DND-41 (cell line): ENCODE measurements around the gene MLLT6.

Experiments
- ATAC-seq: fragments of 200-7000 bp; cut with Tn5 transposase; 3 replicates; pipeline ENCODE4 v1.9.1; 2021; ENCODE audit warnings: low read depth; ENCODE audit not compliant: insufficient read depth
- DNase-seq: peaks from one replicate; pipeline ENCODE4 v3.0.0-alpha.2; 2020
- H2AFZ ChIP-seq: 2 replicates; pipeline ENCODE4 v1.6.0; 2012; ENCODE audit warnings: low read depth, low read length
- H3K27ac ChIP-seq: 2 replicates; pipeline ENCODE4 v1.5.1; 2012; ENCODE audit warnings: low read length, inconsistent platforms
- H3K27me3 ChIP-seq: fragments of 200-600 bp; sonication (generic); 2 replicates; pipeline ENCODE4 v1.6.0; 2012; ENCODE audit warnings: low read length, mild to moderate bottlenecking, inconsistent platforms; ENCODE audit not compliant: insufficient read depth, poor library complexity
- H3K36me3 ChIP-seq: 2 replicates; pipeline ENCODE4 v1.5.1; 2012; ENCODE audit warnings: low read length, inconsistent platforms; ENCODE audit not compliant: insufficient read depth
- H3K4me1 ChIP-seq: 2 replicates; pipeline ENCODE4 v1.5.1; 2012; ENCODE audit warnings: mild to moderate bottlenecking, low read length; ENCODE audit not compliant: insufficient read depth
- H3K4me2 ChIP-seq: 2 replicates; pipeline ENCODE4 v1.6.0; 2012; ENCODE audit warnings: mild to moderate bottlenecking, moderate library complexity, low read length, inconsistent platforms; ENCODE audit not compliant: insufficient read depth
- H3K4me3 ChIP-seq, 2 experiments: fragments of 200-600 bp in 1 of 2; shearing (Covaris generic) in 1 of 2; 2 replicates each; pipeline ENCODE4 v1.5.1; 2012 to 2016; ENCODE audit warnings: inconsistent platforms in 2 of 2, low read length in 2 of 2, mild to moderate bottlenecking in 2 of 2, low read depth in 1 of 2, moderate library complexity in 1 of 2
- H3K79me2 ChIP-seq: 2 replicates; pipeline ENCODE4 v1.6.0; 2012; ENCODE audit warnings: low read length, inconsistent platforms; ENCODE audit not compliant: insufficient read depth
- H3K9ac ChIP-seq: 2 replicates; pipeline ENCODE4 v1.6.0; 2012; ENCODE audit warnings: low read depth, mild to moderate bottlenecking, inconsistent platforms, low read length, moderate library complexity
- H3K9me3 ChIP-seq: 2 replicates; pipeline ENCODE4 v1.5.1; 2012; ENCODE audit warnings: low read length, moderate library complexity, mild to moderate bottlenecking, inconsistent platforms; ENCODE audit not compliant: insufficient read depth, severe bottlenecking
- H4K20me1 ChIP-seq: 2 replicates; pipeline ENCODE4 v1.6.0; 2012; ENCODE audit warnings: low read length; ENCODE audit not compliant: insufficient read depth
- EZH2 ChIP-seq: IDR thresholded peaks from 3 replicates; pipeline ENCODE4 v1.6.1; 2012; ENCODE audit warnings: borderline replicate concordance, low read depth, mild to moderate bottlenecking, moderate library complexity, low read length, inconsistent platforms; ENCODE audit not compliant: severe bottlenecking
- TF ChIP-seq, protein P1 (sequence below): IDR thresholded peaks from 2 replicates; pipeline ENCODE4 v1.5.1; 2012; ENCODE audit warnings: borderline replicate concordance, low read length, moderate library complexity, mild to moderate bottlenecking; ENCODE audit not compliant: poor library complexity, severe bottlenecking; ENCODE audit errors: extremely low read depth

MLLT6 gene

DNA sequence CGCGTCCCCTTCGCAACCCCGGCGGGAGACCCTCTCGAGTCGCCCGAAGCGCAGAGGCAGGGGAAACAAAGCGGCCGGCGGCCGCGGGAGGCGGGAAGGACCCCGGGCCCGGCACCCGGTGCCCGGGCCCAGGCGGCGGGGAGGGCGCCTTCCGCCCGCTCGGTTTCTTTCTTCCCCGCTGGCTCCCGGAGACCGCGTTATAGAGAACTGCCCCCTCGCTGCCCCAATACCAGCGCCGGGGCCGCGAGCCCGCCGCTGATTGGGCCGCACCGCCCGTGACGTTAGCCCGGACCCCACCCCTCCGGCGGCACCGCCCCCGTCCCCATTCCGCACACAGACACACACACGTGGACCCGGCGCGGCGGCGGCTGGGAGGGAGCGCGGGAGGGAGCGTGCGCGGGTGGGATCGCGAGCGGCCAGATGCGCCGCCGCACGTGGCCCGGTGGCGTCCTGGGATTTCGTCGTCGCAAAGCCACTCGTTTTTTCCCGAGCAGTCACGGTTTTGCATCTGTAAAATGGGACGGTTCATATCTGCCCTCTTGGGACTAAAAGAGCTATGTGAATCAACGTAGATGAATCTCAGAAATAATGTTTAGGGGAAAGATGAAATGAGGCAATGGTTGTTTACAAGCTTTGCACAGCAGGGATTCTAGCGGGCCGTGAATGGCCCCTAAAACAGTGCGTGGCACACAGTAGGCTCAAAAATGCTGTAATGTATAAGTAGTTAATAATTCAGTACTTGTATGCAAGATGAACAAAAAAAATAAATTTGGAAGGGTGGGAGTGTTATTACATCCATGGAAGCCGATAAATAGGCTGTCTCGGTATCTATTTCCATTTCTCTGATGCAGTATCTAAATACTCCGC is 30.1 kb upstream of the MLLT6 start, which contains the start of gene EPOP:
TSS of gene EPOP (minus strand) at position 209 of the 867 bp plus-strand sequence. CDS start 462 bp downstream, outside the sequence.
- Histone ChIP-seq H3K4me2 (peak within 1 kb of the TSS; percentile 97), H3K27ac (peak within 1 kb of the TSS; percentile 67), H3K27me3 (peaks cover 5% of the 10 kb centered on the region), H3K79me2 (peaks cover 7% of the 10 kb centered on the region; the same call in 1 of the 2 replicates), H4K20me1 (peaks cover 15% of the 10 kb centered on the region; the same call in 1 of the 2 replicates), H3K36me3 (no peaks in the 10 kb centered on the region; the same call in 1 of the 2 replicates), H2AFZ (peak within 1 kb of the TSS; percentile 82), H3K4me1 (peaks cover 40% of the 10 kb centered on the region), H3K4me3 (peak within 1 kb of the TSS; percentile 77 to 79), H3K9ac (peak within 1 kb of the TSS; percentile 91), H3K9me3 (no peaks in the 10 kb centered on the region)
- ATAC-seq: peak; percentile 90
- DNase-seq: peak; percentile 95
- TF ChIP-seq EZH2: no peak
- TF ChIP-seq, protein P1, sequence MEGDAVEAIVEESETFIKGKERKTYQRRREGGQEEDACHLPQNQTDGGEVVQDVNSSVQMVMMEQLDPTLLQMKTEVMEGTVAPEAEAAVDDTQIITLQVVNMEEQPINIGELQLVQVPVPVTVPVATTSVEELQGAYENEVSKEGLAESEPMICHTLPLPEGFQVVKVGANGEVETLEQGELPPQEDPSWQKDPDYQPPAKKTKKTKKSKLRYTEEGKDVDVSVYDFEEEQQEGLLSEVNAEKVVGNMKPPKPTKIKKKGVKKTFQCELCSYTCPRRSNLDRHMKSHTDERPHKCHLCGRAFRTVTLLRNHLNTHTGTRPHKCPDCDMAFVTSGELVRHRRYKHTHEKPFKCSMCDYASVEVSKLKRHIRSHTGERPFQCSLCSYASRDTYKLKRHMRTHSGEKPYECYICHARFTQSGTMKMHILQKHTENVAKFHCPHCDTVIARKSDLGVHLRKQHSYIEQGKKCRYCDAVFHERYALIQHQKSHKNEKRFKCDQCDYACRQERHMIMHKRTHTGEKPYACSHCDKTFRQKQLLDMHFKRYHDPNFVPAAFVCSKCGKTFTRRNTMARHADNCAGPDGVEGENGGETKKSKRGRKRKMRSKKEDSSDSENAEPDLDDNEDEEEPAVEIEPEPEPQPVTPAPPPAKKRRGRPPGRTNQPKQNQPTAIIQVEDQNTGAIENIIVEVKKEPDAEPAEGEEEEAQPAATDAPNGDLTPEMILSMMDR: no peak

DNA sequence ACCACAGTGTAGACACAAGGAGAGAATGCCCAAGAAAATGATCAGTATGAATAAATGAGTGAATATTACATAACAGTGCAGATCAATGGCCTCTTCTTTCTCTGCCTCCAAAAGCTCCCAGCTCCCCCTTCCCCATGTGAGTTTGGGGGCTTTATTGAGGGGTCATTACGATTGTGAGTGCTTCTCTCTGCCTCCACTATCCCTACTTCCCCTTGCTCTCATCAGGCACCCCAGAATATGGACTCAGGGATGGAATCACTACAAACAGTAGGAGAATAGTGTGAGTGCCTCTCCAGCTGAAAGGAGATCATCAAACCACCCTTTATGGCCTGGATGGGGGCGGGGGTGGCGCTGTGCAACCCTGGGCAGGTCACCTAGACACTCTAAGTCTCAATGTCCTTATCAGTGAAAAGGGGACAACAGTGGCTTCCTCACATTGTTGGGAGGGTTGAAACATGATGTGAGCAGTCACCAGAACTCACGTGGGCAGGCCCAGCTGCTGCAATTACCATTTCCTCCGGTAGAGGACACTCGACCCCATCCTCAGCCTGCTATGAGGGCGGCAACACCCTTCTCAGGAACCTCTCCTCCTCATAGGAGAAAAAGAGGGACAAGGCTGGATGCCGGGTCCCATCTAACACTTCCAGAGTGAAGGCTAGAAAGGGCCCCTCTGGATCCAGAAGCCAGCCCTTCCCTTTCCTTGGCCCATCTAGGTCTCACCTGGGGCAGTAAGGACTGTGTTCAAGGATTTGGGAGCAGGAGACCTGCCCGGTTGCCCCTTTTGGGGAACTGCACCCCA is 28.2 kb upstream of the MLLT6 start:
- Histone ChIP-seq H3K4me3 (no peak overlapping the region), H3K4me1 (peaks cover 40% of the 10 kb centered on the region), H4K20me1 (peaks cover 12% of the 10 kb centered on the region; the same call in 1 of the 2 replicates), H3K79me2 (peaks cover 7% of the 10 kb centered on the region; the same call in 1 of the 2 replicates), H3K9ac (no peak overlapping the region; the same call in 1 of the 2 replicates), H3K9me3 (no peaks in the 10 kb centered on the region), H3K27ac (no peak overlapping the region), H2AFZ (peak overlapping the region; percentile 61; the same call in 1 of the 2 replicates), H3K4me2 (no peak overlapping the region), H3K27me3 (no peaks in the 10 kb centered on the region), H3K36me3 (no peaks in the 10 kb centered on the region; the same call in 1 of the 2 replicates)
- ATAC-seq (peak; percentile 65), DNase-seq (peak; percentile 87)
- TF ChIP-seq, protein P1: peak; percentile 99
- TF ChIP-seq EZH2: no peak

DNA sequence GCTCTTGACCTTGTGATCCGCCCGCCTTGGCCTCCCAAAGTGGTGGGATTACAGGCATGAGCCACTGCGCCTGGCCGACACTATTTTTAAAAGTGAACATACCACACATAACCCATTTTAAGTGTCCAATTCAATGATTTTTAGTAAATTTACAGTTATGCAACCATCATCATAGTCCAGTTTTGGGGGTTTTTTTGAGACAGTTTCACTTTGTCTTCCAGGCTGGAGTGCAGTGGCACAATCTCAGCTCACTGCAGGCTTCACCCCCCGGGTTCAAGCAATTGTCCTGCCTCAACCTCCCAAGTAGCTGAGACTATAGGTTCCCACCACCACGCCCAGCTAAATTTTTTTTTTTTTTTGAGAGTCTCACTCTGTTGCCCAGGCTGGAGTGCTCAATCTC is 27.3 kb upstream of the MLLT6 start:
- no peak overlapping the region for H2AFZ ChIP-seq

More for the DNA sequence above, 27.3 kb upstream of the MLLT6 start:
- Histone ChIP-seq H3K27ac (no peak overlapping the region), H3K4me1 (peaks cover 33% of the 10 kb centered on the region), H3K9ac (no peak overlapping the region), H3K9me3 (no peaks in the 10 kb centered on the region), H3K79me2 (peaks cover 7% of the 10 kb centered on the region; the same call in 1 of the 2 replicates), H3K36me3 (no peaks in the 10 kb centered on the region; the same call in 1 of the 2 replicates), H3K4me2 (no peak overlapping the region), H3K4me3 (no peak overlapping the region), H4K20me1 (peaks cover 3% of the 10 kb centered on the region; the same call in 1 of the 2 replicates), H3K27me3 (no peaks in the 10 kb centered on the region)
- ATAC-seq (no peak), DNase-seq (no peak)
- no peak for TF ChIP-seq EZH2
- TF ChIP-seq, protein P1: no peak
